ENCODE results near the gene DAPP1. TPM values are rescaled to one million over a fixed set of nuclear protein-coding genes. Genes with fewer than 3 reads are reported as not detected.

DAPP1 gene
- polyA plus RNA-seq, 3 donors = 63.1 to 125 (median 87.2) TPM

GRCh38 chr4:99891351-99891750 lies 74.7 kb downstream of the DAPP1 start:
- H3K4me2 ChIP-seq (replicated peaks; ENCODE audit: extremely low read depth, low read length, poor library complexity, severe bottlenecking) = no peak overlapping the region
- H2AFZ ChIP-seq (ENCODE audit: insufficient read depth, low read depth, low read length, poor library complexity, severe bottlenecking) = no peak overlapping the region
- H3K9ac ChIP-seq (ENCODE audit: insufficient read depth, low read length, poor library complexity, severe bottlenecking) = no peak overlapping the region
- intact Hi-C loops (cut with micrococcal nuclease) = loop anchor here (5.0 kb wide), 3 partner anchors 34 to 329 kb away; partner anchors contain the start of genes TRMT10A (in 2 of the 2) and DNAJB14 (in 1 of the 2)
- no peaks in the 10 kb centered on the region for H3K9me3 ChIP-seq (replicated peaks in 1 of 2; ENCODE audit: control insufficient read depth in 1 of 2, insufficient read depth in 1 of 2, low read length in 2 of 2)
- H3K27me3 ChIP-seq (ENCODE audit: control insufficient read depth in 2 of 2, insufficient read depth in 2 of 2, low read length in 2 of 2) = no peaks in the 10 kb centered on the region
- no peak for TF ChIP-seq CTCF (IDR thresholded peaks at IDR 0.05)
- no CpG with 5 or more reads among the region's 2 CpGs for WGBS (ENCODE audit: insufficient coverage)
- H3K4me1 ChIP-seq (ENCODE audit: control insufficient read depth in 1 of 2, insufficient read depth in 2 of 2, low read length in 2 of 2) = peaks cover 15 to 23% of the 10 kb centered on the region in 2 donors
- no peak overlapping the region for H3K4me3 Mint-ChIP-seq
- H3K79me2 ChIP-seq (ENCODE audit: insufficient read depth, low read length) = peaks cover 71% of the 10 kb centered on the region
- H3K36me3 Mint-ChIP-seq = peaks cover 23 to 27% of the 10 kb centered on the region in 2 donors
- no peak overlapping the region for H3K27ac ChIP-seq (ENCODE audit: low read depth in 1 of 2, low read length in 2 of 2)
- peaks cover 9 to 24% of the 10 kb centered on the region in 2 donors for H3K36me3 ChIP-seq (replicated peaks in 1 of 2; ENCODE audit: control insufficient read depth in 1 of 2, insufficient read depth in 2 of 2, low read length in 2 of 2)
- no peak for DNase-seq
- no peaks in the 10 kb centered on the region for H3K27me3 Mint-ChIP-seq (ENCODE audit: low read depth in 3 of 3)
- no peaks in the 10 kb centered on the region for H3K9me3 Mint-ChIP-seq
- H3K4me1 Mint-ChIP-seq = peaks cover 28% of the 10 kb centered on the region
- H3K4me3 ChIP-seq (replicated peaks in 1 of 3; ENCODE audit: low read depth in 2 of 3, low read length in 3 of 3) = no peak overlapping the region
- H3K27ac Mint-ChIP-seq = peak overlapping the region in 1 of 7 donors; percentile 0
- peaks cover 6% of the 10 kb centered on the region for H4K20me1 ChIP-seq (ENCODE audit: insufficient read depth, low read length)

DNA sequence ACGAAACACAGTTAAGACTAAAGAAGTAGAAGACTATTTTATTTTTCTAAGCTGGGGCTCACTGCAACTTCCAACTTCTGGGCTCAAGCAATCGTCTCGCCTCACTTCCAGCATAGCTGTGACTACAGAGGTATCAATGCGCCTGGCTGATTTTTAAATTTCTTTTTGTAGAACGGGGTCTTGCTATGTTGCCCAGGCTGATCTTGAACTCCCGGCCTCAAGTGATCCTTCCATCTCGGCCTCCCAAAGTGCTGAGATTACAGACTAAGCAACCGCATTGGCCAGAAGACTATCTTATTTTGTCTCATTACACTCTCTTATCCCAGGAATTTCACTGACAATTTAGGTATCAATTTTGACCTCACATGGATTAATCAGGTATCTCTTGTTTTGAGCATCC lies 76.4 kb downstream of the DAPP1 start:
- Mint-ChIP-seq H3K4me3 (peak overlapping the region; percentile 91 to 94), H3K27me3 (ENCODE audit: low read depth in 3 of 3) (no peaks in the 10 kb centered on the region), H3K36me3 (peaks cover 19 to 20% of the 10 kb centered on the region in 2 donors), H3K4me1 (peaks cover 28% of the 10 kb centered on the region), H3K9me3 (no peaks in the 10 kb centered on the region), H3K27ac (peak overlapping the region; percentile 50 to 99 (median 98))
- H2AFZ ChIP-seq (ENCODE audit: insufficient read depth, low read depth, low read length, poor library complexity, severe bottlenecking) = no peak overlapping the region
- peaks cover 60% of the 10 kb centered on the region for H3K79me2 ChIP-seq (ENCODE audit: insufficient read depth, low read length)
- peak overlapping the region; percentile 96 for H3K4me2 ChIP-seq (replicated peaks; ENCODE audit: extremely low read depth, low read length, poor library complexity, severe bottlenecking)
- peaks cover 0 to 11% of the 10 kb centered on the region in 2 donors for H3K36me3 ChIP-seq (replicated peaks in 1 of 2; ENCODE audit: control insufficient read depth in 1 of 2, insufficient read depth in 2 of 2, low read length in 2 of 2)
- H3K27me3 ChIP-seq (ENCODE audit: control insufficient read depth in 2 of 2, insufficient read depth in 2 of 2, low read length in 2 of 2) = no peaks in the 10 kb centered on the region
- DNase-seq = no peak
- H3K27ac ChIP-seq (ENCODE audit: low read depth in 1 of 2, low read length in 2 of 2) = peak overlapping the region in 1 of 2 donors; percentile 99
- peaks cover 15 to 23% of the 10 kb centered on the region in 2 donors for H3K4me1 ChIP-seq (ENCODE audit: control insufficient read depth in 1 of 2, insufficient read depth in 2 of 2, low read length in 2 of 2)
- H4K20me1 ChIP-seq (ENCODE audit: insufficient read depth, low read length) = no peaks in the 10 kb centered on the region
- peak overlapping the region in 1 of 3 experiments; percentile 96 for H3K4me3 ChIP-seq (replicated peaks in 1 of 3; ENCODE audit: low read depth in 2 of 3, low read length in 3 of 3)
- no peak overlapping the region for H3K9ac ChIP-seq (ENCODE audit: insufficient read depth, low read length, poor library complexity, severe bottlenecking)
- TF ChIP-seq CTCF (IDR thresholded peaks at IDR 0.05) = no peak
- WGBS (ENCODE audit: insufficient coverage) = 96% methylated on average over 8 of the region's 8 CpGs
- no peaks in the 10 kb centered on the region for H3K9me3 ChIP-seq (replicated peaks in 1 of 2; ENCODE audit: control insufficient read depth in 1 of 2, insufficient read depth in 1 of 2, low read length in 2 of 2)
- intact Hi-C loops (cut with micrococcal nuclease) = loop anchor here (5.0 kb wide), 3 partner anchors 36 to 331 kb away; partner anchors contain the start of genes TRMT10A (in 2 of the 2) and DNAJB14 (in 1 of the 2)
